ENCODE measurements around the gene DSTN. TPM values are rescaled to one million over a fixed set of nuclear protein-coding genes. Genes with fewer than 3 reads are reported as not detected.

Gene DSTN
- total RNA-seq, 2 experiments from 2014 or later = 25.5 to 58.1 TPM

- Histone ChIP-seq H3K9me3 (ENCODE audit: low read length) (no peaks in the 10 kb centered on the region), H3K4me3 (ENCODE audit: low read depth, low read length, poor library complexity, severe bottlenecking) (no peak overlapping the region), H3K27ac (ENCODE audit: low read depth, low read length, poor library complexity, severe bottlenecking) (no peak overlapping the region), H3K36me3 (ENCODE audit: insufficient read depth, low read length) (no peaks in the 10 kb centered on the region), H3K4me2 (ENCODE audit: low read length) (no peak overlapping the region), H3K4me1 (ENCODE audit: insufficient read depth, low read length, poor library complexity, severe bottlenecking) (no peaks in the 10 kb centered on the region), H4K20me1 (ENCODE audit: insufficient read depth, low read length) (no peaks in the 10 kb centered on the region), H3K79me2 (ENCODE audit: insufficient read depth, low read depth, low read length) (no peaks in the 10 kb centered on the region), H2AFZ (ENCODE audit: low read length) (no peak overlapping the region), H3K9me2 (ENCODE audit: insufficient read depth, low read length) (no peaks in the 10 kb centered on the region)
- ChIA-PET POLR2A (interaction anchor here (0.5 to 0.6 kb wide), 2 partner anchors 342 to 1305 kb away, joined by 3 read pairs; no protein-coding TSS in a partner anchor), CTCF (ENCODE audit: unreplicated experiment) (no interaction called here)
- no peak for DNase-seq (ENCODE audit: low spot score)
- intact Hi-C loops (cut with micrococcal nuclease; ENCODE audit: unreplicated experiment) = loop anchor here (2.0 kb wide), 1 partner anchor 111 kb away; no protein-coding TSS in a partner anchor
- no peak for TF ChIP-seq EZH2phosphoT487 (IDR thresholded peaks at IDR 0.05; ENCODE audit: borderline replicate concordance, low read depth, low read length)
- TF ChIP-seq, protein P1, sequence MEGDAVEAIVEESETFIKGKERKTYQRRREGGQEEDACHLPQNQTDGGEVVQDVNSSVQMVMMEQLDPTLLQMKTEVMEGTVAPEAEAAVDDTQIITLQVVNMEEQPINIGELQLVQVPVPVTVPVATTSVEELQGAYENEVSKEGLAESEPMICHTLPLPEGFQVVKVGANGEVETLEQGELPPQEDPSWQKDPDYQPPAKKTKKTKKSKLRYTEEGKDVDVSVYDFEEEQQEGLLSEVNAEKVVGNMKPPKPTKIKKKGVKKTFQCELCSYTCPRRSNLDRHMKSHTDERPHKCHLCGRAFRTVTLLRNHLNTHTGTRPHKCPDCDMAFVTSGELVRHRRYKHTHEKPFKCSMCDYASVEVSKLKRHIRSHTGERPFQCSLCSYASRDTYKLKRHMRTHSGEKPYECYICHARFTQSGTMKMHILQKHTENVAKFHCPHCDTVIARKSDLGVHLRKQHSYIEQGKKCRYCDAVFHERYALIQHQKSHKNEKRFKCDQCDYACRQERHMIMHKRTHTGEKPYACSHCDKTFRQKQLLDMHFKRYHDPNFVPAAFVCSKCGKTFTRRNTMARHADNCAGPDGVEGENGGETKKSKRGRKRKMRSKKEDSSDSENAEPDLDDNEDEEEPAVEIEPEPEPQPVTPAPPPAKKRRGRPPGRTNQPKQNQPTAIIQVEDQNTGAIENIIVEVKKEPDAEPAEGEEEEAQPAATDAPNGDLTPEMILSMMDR (conservative IDR thresholded peaks at IDR 0.05; ENCODE audit: low read length) = no peak
- no TSS peak for BruUV-seq (replicated peaks)
These were observed 46.0 kb downstream of the DSTN start for GRCh38 chr20:17615645-17616479.

DNA sequence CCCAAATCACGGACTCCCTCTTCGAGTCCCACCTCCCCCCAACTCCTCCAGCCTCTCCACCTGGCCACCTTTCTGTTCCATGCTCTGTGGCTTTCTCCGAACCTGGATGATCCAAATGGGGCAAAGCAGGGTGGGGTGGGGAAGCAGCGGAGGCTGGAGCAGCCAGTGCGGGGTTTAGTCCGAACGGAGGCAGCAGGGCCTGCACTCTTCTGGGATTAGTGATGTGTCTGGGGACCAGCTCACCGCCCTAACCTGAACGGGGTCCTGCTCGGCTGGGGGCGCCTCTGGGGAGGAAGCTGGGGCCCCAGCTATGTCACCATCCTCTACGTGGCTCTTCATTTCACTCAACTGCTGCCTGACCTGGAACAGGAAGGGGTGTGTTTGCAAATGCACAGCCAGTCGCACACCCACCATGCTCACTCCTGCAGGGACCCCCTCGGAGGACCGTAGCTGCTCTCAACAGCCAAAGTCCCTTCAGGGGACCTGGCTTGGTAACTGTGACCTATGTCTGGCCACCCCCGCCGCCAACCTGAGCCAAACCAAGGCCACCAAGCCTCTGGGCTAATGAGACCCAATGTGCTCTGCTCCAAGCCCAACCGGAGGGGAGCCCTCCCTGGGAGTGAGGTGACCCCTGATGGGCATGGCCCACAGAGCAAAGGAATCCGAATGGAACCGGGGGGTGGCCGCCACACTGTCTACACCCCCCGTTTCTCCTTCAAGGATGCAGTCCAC lies 46.8 kb downstream of the DSTN start:
- intact Hi-C loops (cut with micrococcal nuclease; ENCODE audit: unreplicated experiment) = loop anchor here (1.0 to 2.0 kb wide), 2 partner anchors 79 to 112 kb away; no protein-coding TSS in a partner anchor
- Histone ChIP-seq H3K79me2 (ENCODE audit: insufficient read depth, low read depth, low read length) (no peaks in the 10 kb centered on the region), H4K20me1 (ENCODE audit: insufficient read depth, low read length) (no peaks in the 10 kb centered on the region), H3K27ac (ENCODE audit: low read depth, low read length, poor library complexity, severe bottlenecking) (no peak overlapping the region), H3K4me3 (ENCODE audit: low read depth, low read length, poor library complexity, severe bottlenecking) (no peak overlapping the region), H3K9me2 (ENCODE audit: insufficient read depth, low read length) (no peaks in the 10 kb centered on the region), H3K4me2 (ENCODE audit: low read length) (no peak overlapping the region), H2AFZ (ENCODE audit: low read length) (no peak overlapping the region), H3K36me3 (ENCODE audit: insufficient read depth, low read length) (no peaks in the 10 kb centered on the region), H3K9me3 (ENCODE audit: low read length) (no peaks in the 10 kb centered on the region), H3K4me1 (ENCODE audit: insufficient read depth, low read length, poor library complexity, severe bottlenecking) (no peaks in the 10 kb centered on the region)
- POLR2A ChIA-PET = no interaction called here
- no TSS peak for BruUV-seq (replicated peaks)
- CTCF ChIA-PET (ENCODE audit: unreplicated experiment) = no interaction called here
- DNase-seq (ENCODE audit: low spot score) = no peak
- no peak for TF ChIP-seq EZH2phosphoT487 (IDR thresholded peaks at IDR 0.05; ENCODE audit: borderline replicate concordance, low read depth, low read length)
- TF ChIP-seq, protein P1 (conservative IDR thresholded peaks at IDR 0.05; ENCODE audit: low read length) = no peak

Measured in OCI-LY7 (cell line).